Neuronal stem cell (in vitro differentiated cells): ENCODE data around the gene KCNJ12.

Experiments used
- DNase-seq: peaks from one replicate; pipeline ENCODE4 v3.0.0-alpha.2; 2013; ENCODE audit warnings: low spot score
- H2AFZ ChIP-seq: one replicate; pipeline ENCODE4 v1.6.1; 2013; ENCODE audit warnings: mild to moderate bottlenecking, low read length, inconsistent platforms
- H2AK5ac ChIP-seq: 2 replicates; pipeline ENCODE4 v1.6.1; 2013; ENCODE audit warnings: low read depth, mild to moderate bottlenecking, inconsistent platforms, low read length, moderate library complexity, mixed read lengths
- H2BK120ac ChIP-seq: 2 replicates; pipeline ENCODE4 v1.6.1; 2013; ENCODE audit warnings: low read depth, mild to moderate bottlenecking, inconsistent platforms, low read length, moderate library complexity, mixed read lengths
- H2BK12ac ChIP-seq: one replicate; pipeline ENCODE4 v1.6.1; 2013; ENCODE audit warnings: low read length, inconsistent platforms
- H2BK15ac ChIP-seq: 2 replicates; pipeline ENCODE4 v1.6.1; 2013; ENCODE audit warnings: mild to moderate bottlenecking, low read length, inconsistent platforms, mixed read lengths
- H2BK5ac ChIP-seq: one replicate; pipeline ENCODE4 v1.6.1; 2013; ENCODE audit warnings: inconsistent platforms, mild to moderate bottlenecking, low read length, moderate library complexity
- H3K14ac ChIP-seq: one replicate; pipeline ENCODE4 v1.6.1; 2013; ENCODE audit warnings: low read length, inconsistent platforms
- H3K18ac ChIP-seq: 2 replicates; pipeline ENCODE4 v1.6.1; 2013; ENCODE audit warnings: low read length, inconsistent platforms
- H3K23ac ChIP-seq: 2 replicates; pipeline ENCODE4 v1.6.1; 2013; ENCODE audit warnings: low read depth, mild to moderate bottlenecking, mixed read lengths, low read length, inconsistent platforms; ENCODE audit not compliant: poor library complexity
- H3K27ac ChIP-seq: replicated peaks from 3 replicates; pipeline ENCODE4 v1.5.1; 2013; ENCODE audit warnings: low read length, inconsistent platforms
- H3K27me3 ChIP-seq, 3 experiments: 2 replicates each; pipeline ENCODE4 v1.6.1; 2013; ENCODE audit warnings: low read length in 3 of 3, mild to moderate bottlenecking in 2 of 3, inconsistent platforms in 1 of 3, low read depth in 1 of 3, mixed read lengths in 1 of 3, moderate library complexity in 1 of 3; ENCODE audit not compliant: control insufficient read depth in 3 of 3, insufficient read depth in 3 of 3
- H3K36me3 ChIP-seq, 2 donors: replicated peaks in 1 of 2; 2 replicates each; pipeline ENCODE4 v1.6.1; 2013; ENCODE audit warnings: low read length in 2 of 2; ENCODE audit not compliant: control insufficient read depth in 2 of 2, insufficient read depth in 2 of 2
- H3K4ac ChIP-seq: 2 replicates; pipeline ENCODE4 v1.6.1; 2013; ENCODE audit warnings: inconsistent platforms, mild to moderate bottlenecking, low read length, moderate library complexity
- H3K4me1 ChIP-seq, 2 donors: 1 replicate in 1 of 2; 2 replicates in 1 of 2; pipeline ENCODE4 v1.6.1; 2013; ENCODE audit warnings: low read length in 2 of 2, low read depth in 1 of 2; ENCODE audit not compliant: control insufficient read depth in 2 of 2, insufficient read depth in 1 of 2
- H3K4me2 ChIP-seq: one replicate; pipeline ENCODE4 v1.6.1; 2013; ENCODE audit warnings: mild to moderate bottlenecking, low read length, inconsistent platforms; ENCODE audit not compliant: insufficient read depth, poor library complexity, severe bottlenecking
- H3K4me3 ChIP-seq, 2 donors: 2 replicates each; pipeline ENCODE4 v1.5.1; 2013; ENCODE audit warnings: low read length in 2 of 2, mild to moderate bottlenecking in 2 of 2, inconsistent platforms in 1 of 2, moderate library complexity in 1 of 2
- H3K79me1 ChIP-seq: one replicate; pipeline ENCODE4 v1.6.1; 2013; ENCODE audit warnings: low read depth, mild to moderate bottlenecking, inconsistent platforms, low read length, moderate library complexity
- H3K9ac ChIP-seq: one replicate; pipeline ENCODE4 v1.6.1; 2013; ENCODE audit warnings: mild to moderate bottlenecking, low read depth, low read length, inconsistent platforms; ENCODE audit not compliant: poor library complexity
- H3K9me3 ChIP-seq, 2 donors: replicated peaks in 1 of 2; 2 replicates each; pipeline versions ENCODE3 to v1.6.1; 2013; ENCODE audit warnings: low read length in 2 of 2, mild to moderate bottlenecking in 2 of 2, inconsistent platforms in 1 of 2, low read depth in 1 of 2, mixed read lengths in 1 of 2, moderate library complexity in 1 of 2; ENCODE audit not compliant: control insufficient read depth in 2 of 2, insufficient read depth in 1 of 2
- H4K8ac ChIP-seq: one replicate; pipeline ENCODE4 v1.6.1; 2013; ENCODE audit warnings: low read depth, mild to moderate bottlenecking, inconsistent platforms, low read length, moderate library complexity
- H4K91ac ChIP-seq: one replicate; pipeline ENCODE4 v1.6.1; 2013; ENCODE audit warnings: low read length, low read depth, mild to moderate bottlenecking, inconsistent platforms; ENCODE audit not compliant: poor library complexity
- WGBS, 2 donors: extraction: QIAGEN DNeasy Blood & Tissue Kit; methylation state at CpG; one replicate each; pipeline ENCODE4 v1.1.7; 2013; ENCODE audit warnings: missing lambda C conversion rate in 2 of 2, mixed read lengths in 1 of 2; ENCODE audit not compliant: insufficient read length in 2 of 2, insufficient replicate concordance in 1 of 2; ENCODE audit errors: extremely low coverage in 2 of 2; 5-methylcytosine and 5-hydroxymethylcytosine counted together

The KCNJ12 gene

GRCh38 chr17:21353326-21354010 lies 22.7 kb upstream of the KCNJ12 start:
- no peak for DNase-seq
- Histone ChIP-seq H3K23ac (no peak overlapping the region), H4K91ac (no peak overlapping the region), H3K9ac (no peak overlapping the region), H3K27me3 (no peaks in the 10 kb centered on the region), H3K4me3 (no peak overlapping the region), H2AFZ (no peak overlapping the region), H3K18ac (peak overlapping the region; percentile 4), H2BK5ac (no peak overlapping the region), H3K4ac (peak overlapping the region; percentile 46), H2BK12ac (no peak overlapping the region), H3K4me2 (no peak overlapping the region), H3K27ac (no peak overlapping the region), H2BK15ac (no peak overlapping the region), H4K8ac (peak overlapping the region; percentile 52), H3K4me1 (peaks cover 16 to 27% of the 10 kb centered on the region in 2 donors), H2AK5ac (peak overlapping the region; percentile 66), H3K36me3 (no peaks in the 10 kb centered on the region), H3K14ac (no peak overlapping the region), H3K79me1 (no peaks in the 10 kb centered on the region), H2BK120ac (no peak overlapping the region), H3K9me3 (no peaks in the 10 kb centered on the region)
- WGBS, 2 donors, result no CpG with 5 or more reads among the region's 13 CpGs

- H2BK12ac ChIP-seq, result no peak overlapping the region
- H3K27me3 ChIP-seq, result no peaks in the 10 kb centered on the region
- H4K91ac ChIP-seq, result no peak overlapping the region
- H2BK120ac ChIP-seq, result peak overlapping the region; percentile 14
- H2AK5ac ChIP-seq, result peak overlapping the region; percentile 40
- peaks cover 29 to 37% of the 10 kb centered on the region in 2 donors for H3K4me1 ChIP-seq
- no peak overlapping the region for H3K9ac ChIP-seq
- H3K27ac ChIP-seq, result no peak overlapping the region
- H3K36me3 ChIP-seq, result no peaks in the 10 kb centered on the region
- H3K4me3 ChIP-seq, result no peak overlapping the region
- H3K18ac ChIP-seq, result peak overlapping the region; percentile 38
- H3K4ac ChIP-seq, result no peak overlapping the region
- H3K14ac ChIP-seq, result no peak overlapping the region
- no peak overlapping the region for H2AFZ ChIP-seq
- peak overlapping the region; percentile 3 for H2BK15ac ChIP-seq
- no peak overlapping the region for H3K23ac ChIP-seq
- H3K79me1 ChIP-seq, result no peaks in the 10 kb centered on the region
- H2BK5ac ChIP-seq, result no peak overlapping the region
- no CpG with 5 or more reads among the region's 13 CpGs for WGBS, 2 donors
- H4K8ac ChIP-seq, result no peak overlapping the region
- DNase-seq, result no peak
- H3K9me3 ChIP-seq, result no peaks in the 10 kb centered on the region
- no peak overlapping the region for H3K4me2 ChIP-seq
Measured at GRCh38 chr17:21354796-21355385, 21.3 kb upstream of the KCNJ12 start.

- Histone ChIP-seq H3K4me1 (peaks cover 35 to 44% of the 10 kb centered on the region in 2 donors), H2BK5ac (no peak overlapping the region), H3K4ac (no peak overlapping the region), H3K4me2 (no peak overlapping the region), H2AFZ (no peak overlapping the region), H3K9me3 (no peaks in the 10 kb centered on the region), H4K8ac (no peak overlapping the region), H3K27me3 (peaks cover 0 to under 1% (median 0%) of the 10 kb centered on the region in 3 experiments), H3K14ac (no peak overlapping the region), H3K18ac (no peak overlapping the region), H4K91ac (no peak overlapping the region), H2BK12ac (no peak overlapping the region), H2BK120ac (peak overlapping the region; percentile 14), H2BK15ac (peak overlapping the region; percentile 9), H2AK5ac (peak overlapping the region; percentile 19), H3K9ac (no peak overlapping the region), H3K4me3 (no peak overlapping the region), H3K27ac (no peak overlapping the region), H3K36me3 (no peaks in the 10 kb centered on the region), H3K23ac (no peak overlapping the region), H3K79me1 (no peaks in the 10 kb centered on the region)
- WGBS, 2 donors, result no CpG with 5 or more reads among the region's 12 CpGs
- no peak for DNase-seq
Measured at GRCh38 chr17:21355586-21355985, 20.6 kb upstream of the KCNJ12 start.

- Histone ChIP-seq H2AK5ac (no peak overlapping the region), H2BK120ac (no peak overlapping the region), H3K4me2 (no peak overlapping the region), H4K8ac (no peak overlapping the region), H2BK12ac (no peak overlapping the region), H3K23ac (no peak overlapping the region), H3K79me1 (no peaks in the 10 kb centered on the region), H4K91ac (no peak overlapping the region), H2AFZ (no peak overlapping the region), H3K4me3 (no peak overlapping the region), H3K9ac (no peak overlapping the region), H3K27me3 (peaks cover 0 to 3% (median 0%) of the 10 kb centered on the region in 3 experiments), H3K9me3 (no peaks in the 10 kb centered on the region), H3K18ac (no peak overlapping the region), H3K14ac (no peak overlapping the region), H3K36me3 (no peaks in the 10 kb centered on the region), H3K4ac (no peak overlapping the region), H2BK15ac (no peak overlapping the region), H3K4me1 (peaks cover 43 to 52% of the 10 kb centered on the region in 2 donors), H2BK5ac (no peak overlapping the region), H3K27ac (no peak overlapping the region)
- DNase-seq, result no peak
- 100% methylated on average over 2 of the region's 2 CpGs; no CpG with 5 or more reads in 1 of the 2 donors for WGBS, 2 donors
Measured at GRCh38 chr17:21356537-21357127, 19.5 kb upstream of the KCNJ12 start.
